GM18502 (cell line): Measurements from ENCODE around the gene ZYX.
A peak's percentile ranks its signal among the peaks of the same experiment; 100 is the strongest.

Experiments
- ATAC-seq: cut with Tn5 transposase; IDR thresholded peaks from one replicate; pipeline ENCODE4 v1.9.1; 2021; ENCODE audit warnings: mild to moderate bottlenecking; ENCODE audit not compliant: unreplicated experiment, poor library complexity

The ZYX gene, protein sequence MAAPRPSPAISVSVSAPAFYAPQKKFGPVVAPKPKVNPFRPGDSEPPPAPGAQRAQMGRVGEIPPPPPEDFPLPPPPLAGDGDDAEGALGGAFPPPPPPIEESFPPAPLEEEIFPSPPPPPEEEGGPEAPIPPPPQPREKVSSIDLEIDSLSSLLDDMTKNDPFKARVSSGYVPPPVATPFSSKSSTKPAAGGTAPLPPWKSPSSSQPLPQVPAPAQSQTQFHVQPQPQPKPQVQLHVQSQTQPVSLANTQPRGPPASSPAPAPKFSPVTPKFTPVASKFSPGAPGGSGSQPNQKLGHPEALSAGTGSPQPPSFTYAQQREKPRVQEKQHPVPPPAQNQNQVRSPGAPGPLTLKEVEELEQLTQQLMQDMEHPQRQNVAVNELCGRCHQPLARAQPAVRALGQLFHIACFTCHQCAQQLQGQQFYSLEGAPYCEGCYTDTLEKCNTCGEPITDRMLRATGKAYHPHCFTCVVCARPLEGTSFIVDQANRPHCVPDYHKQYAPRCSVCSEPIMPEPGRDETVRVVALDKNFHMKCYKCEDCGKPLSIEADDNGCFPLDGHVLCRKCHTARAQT

GRCh38 chr7:143380646-143381426 is at the start of gene ZYX:
Gene ZYX, plus strand, starts transcription at chr7:143381345. Its CDS starts 227 bp downstream, at chr7:143381572.
- ATAC-seq = peak; percentile 79

DNA sequence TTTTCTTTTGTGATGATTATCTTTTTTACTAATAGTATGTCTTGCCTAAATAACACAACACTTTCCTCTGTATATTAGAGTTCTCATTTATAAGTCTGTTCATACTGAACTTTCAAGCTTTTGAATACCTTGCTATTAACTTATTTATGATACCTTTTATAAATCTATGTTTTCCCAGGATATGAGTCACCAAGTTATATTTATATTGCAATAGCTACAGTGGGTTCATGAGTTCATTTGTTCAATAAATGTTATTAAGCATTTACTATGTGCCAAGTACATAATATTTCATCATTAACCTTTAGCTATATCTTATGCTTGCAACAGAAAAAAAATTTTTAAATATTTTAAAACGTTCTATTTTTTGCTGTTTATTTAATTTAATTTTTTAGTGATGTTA is 46.9 kb upstream of the ZYX start:
- ATAC-seq = no peak

DNA sequence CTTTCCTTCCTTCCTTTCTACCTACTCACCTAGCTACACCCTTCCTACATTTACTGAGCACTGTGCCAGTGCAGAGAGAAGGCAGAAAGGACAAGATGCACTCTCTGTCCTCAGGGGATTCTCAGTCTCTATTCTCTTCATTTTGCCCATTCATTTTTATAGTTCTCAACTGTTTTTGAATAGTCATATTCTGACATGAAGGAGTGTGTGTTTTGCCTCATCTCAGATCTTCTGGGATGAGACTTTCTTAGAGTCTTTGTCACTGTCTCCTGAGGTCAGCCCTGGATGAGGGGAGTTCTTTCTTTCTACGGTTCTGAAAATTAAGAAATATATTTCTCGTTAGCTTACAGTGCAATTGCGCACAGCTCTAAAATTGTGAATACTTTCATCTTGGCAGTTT is 43.9 kb upstream of the ZYX start:
- no peak for ATAC-seq

- no peak for ATAC-seq
These were observed 39.3 kb upstream of the ZYX start for GRCh38 chr7:143341842-143342241.

DNA sequence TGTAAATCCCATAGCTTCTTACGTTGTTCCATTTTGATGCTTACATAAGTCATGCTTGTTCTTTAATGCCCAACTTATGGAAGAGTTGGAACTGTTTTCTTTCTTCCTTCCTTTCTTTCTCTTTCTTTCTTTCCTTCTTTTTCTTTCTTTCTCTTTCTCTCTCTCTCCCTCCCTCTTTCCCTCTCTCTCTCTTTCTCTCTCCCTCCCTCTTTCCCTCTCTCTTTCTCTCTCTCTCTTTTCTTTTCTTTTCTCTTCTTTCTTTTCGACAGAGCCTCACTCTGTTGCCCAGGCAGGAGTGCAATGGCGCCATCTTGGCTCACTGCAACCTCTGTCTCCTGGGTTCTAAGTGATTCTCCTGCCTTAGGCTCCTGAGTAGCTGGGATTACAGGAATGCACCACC is 37.5 kb upstream of the ZYX start:
- no peak for ATAC-seq

GRCh38 chr7:143345428-143345900 is 35.7 kb upstream of the ZYX start:
- peak; percentile 90 for ATAC-seq

- no peak for ATAC-seq
These were observed 35.1 kb upstream of the ZYX start for GRCh38 chr7:143346018-143346417.

DNA sequence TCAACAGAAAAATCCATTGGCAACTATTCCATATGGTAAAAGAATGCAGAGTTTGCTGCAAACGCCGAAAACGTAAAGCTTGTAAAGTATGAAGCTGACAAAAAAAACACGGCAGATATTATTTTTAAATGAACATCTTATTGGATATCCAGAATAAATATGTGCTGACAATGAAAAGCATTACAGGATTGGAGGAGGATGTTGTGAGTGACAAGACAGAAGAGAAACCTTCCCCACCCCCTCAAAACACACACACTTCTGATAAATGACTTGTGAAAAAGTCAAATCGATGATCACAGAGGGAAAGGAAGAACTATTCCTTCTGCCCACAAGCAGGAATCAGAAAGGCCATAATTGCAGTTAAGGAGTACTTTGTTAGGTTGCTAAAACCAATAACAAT is 33.2 kb upstream of the ZYX start:
- no peak for ATAC-seq

GRCh38 chr7:143351060-143351459 is 30.1 kb upstream of the ZYX start:
- ATAC-seq = no peak

DNA sequence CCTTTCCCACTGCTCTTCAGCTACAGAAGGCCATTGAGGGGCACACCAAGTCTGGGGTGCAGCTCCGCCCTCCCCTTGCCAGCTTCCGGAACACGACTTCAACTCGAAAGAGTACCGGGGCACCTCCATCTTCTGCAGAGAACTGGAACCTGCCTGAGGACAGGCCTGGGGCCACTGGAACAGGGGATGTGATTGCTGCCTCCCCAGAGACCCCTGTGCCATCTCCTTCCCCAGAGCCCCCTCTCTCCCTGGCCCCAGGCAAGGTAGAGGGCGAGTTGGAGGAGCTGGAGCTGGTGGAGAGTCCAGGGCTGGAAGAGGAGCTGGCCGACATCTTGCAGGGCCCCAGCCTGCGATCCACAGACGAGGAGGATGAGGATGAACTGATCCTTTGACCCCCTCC is 29.6 kb upstream of the ZYX start:
- ATAC-seq = no peak

DNA sequence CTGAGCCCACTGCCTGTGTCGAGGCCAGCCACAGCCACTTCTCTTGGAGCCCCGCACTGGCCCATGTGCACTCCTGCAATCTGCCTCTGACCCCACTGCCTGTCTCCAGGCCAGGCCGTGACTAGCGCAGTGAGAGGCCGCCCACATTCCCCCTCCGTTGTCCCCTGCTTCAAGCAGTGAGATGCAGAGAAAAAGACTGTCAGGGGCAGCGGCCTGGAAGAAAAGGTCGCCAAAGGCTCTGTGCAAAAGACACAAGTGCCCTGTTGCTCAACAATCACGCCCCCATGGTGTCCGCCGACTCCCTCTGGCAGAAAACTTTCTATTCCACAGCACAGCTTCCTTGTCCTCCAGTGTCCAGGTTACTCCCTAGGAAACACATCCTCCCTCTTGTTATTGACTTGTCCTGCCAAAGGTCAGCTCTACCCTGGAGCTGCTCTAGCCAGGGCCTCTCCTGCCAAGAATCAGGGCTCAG is 28.6 kb upstream of the ZYX start:
- no peak for ATAC-seq

DNA sequence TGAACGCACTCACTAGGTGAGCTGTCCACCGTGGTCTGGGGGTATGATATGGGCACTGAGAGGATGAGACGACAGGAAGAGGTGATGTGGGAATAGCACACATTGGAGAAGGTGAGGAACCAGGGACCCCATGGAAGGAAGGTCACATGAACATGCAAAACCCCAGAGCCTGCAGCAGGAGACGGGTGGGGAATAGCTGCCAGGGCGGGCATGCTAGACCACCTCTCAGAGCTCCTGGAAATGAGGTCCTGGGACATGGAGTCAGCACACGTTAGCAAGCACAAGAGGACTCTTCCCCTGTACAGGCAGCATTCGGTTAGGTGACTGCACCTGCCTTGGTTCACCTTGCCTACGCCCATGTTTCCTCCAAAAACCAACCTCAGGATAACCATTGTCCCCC is 26.8 kb upstream of the ZYX start:
- no peak for ATAC-seq

DNA sequence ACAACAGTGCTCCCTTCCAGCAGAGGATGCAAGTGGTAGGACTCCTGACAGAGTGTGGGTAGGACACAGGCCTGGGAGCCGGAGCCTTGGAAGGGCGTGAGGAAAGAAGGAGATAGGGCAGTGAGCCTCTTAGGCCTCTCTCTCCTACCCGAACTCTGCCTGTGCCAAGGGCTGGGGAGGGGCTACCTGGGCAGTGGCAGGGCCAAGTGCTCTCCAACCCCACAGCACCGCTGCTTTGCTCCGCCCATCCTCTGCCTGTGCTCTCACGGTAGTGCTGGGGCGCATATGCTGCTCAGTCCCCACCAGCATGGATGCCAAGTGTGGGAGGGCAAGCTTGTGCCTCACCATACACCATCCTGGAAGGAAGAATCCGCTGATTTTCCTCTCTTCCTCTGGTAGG is 26.2 kb upstream of the ZYX start:
- ATAC-seq = no peak

DNA sequence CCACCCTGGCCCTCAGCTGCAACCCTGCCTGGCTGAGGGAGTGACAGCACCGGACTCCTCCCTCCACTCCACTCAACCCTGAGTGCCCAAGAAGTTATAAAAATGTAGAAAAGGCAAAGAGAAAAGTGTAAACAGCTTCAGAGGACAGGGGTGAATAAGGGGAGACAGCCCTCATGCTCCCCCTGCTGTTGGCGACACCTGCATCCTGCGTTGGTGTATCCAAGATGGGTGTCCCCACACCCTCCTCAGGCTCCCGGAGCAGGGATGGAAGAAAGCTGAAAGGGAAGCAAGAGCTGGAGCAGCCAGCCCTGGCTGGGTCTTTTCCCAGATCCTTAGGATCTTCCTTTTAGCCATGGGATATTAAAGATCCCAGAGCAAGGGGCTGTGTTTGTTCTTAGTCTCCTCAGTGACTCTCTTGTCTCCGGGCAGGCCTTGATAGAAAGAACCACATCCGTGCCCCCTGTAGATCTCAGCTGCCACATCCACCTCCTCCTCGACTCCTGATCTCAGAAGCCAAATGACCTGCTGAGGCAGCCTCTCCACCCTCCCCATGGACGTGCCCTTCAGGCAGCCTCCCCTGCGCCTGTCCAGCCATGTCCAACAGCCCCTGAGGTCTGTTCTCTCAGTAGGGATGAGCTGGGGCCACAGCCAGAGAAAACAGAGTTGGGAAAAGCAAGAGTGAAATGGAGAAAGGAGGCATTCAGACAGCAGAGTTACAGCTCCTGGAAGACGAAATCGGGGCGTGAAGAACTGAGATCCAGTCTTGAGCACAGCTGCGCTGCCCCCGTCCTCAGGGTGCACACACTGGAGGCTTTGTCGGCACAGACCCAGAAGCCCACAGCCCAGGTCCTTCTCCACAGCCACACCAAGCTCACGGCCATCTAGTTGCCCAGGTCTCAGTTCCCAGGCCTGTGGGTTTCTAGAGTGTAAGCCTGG is 25.4 kb upstream of the ZYX start:
- no peak for ATAC-seq

- no peak for ATAC-seq
These were observed 24.6 kb upstream of the ZYX start for GRCh38 chr7:143356414-143357050.

- no peak for ATAC-seq
These were observed 22.5 kb upstream of the ZYX start for GRCh38 chr7:143358626-143359025.

DNA sequence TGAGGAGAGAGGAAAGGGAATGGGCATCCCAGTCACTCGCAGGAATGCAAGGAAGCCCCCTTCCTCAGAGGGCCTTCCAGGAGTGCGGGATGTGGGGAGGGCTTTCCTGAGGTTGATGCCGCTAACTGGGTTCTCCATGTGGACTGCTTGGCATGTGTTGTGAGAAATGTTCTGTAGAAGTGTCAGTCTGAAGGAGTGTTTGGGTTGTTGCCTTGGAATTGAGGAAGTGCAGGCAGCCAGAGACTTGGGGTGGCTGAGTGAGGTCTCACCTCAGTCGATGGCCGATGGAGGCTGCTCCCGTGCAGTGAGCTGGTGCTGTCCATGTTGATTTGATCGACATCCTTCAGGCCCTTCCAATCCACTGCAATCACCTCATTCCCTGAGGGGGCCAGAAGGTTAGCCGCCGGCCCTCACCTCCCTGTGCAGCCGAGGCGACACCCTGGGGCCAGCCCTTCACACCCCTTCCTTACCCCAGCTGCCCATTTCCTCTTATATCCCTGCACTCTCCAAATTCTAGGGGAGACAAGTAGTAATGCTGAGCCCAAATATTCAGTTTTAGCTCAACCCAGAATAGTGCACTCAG is 21.3 kb upstream of the ZYX start:
- no peak for ATAC-seq

GRCh38 chr7:143360788-143361551 is 20.2 kb upstream of the ZYX start:
- no peak for ATAC-seq
